ENCODE data around the gene ACAP3.

The ACAP3 gene

GRCh38 chr1:1314678-1315335 lies 7.1 kb upstream of the ACAP3 start:
- TF ChIP-seq CTCF (IDR thresholded peaks at IDR 0.05; ENCODE audit: low read depth, low read length): no peak
- H3K4me3 ChIP-seq (ENCODE audit: low read depth, low read length): no peak overlapping the region

DNA sequence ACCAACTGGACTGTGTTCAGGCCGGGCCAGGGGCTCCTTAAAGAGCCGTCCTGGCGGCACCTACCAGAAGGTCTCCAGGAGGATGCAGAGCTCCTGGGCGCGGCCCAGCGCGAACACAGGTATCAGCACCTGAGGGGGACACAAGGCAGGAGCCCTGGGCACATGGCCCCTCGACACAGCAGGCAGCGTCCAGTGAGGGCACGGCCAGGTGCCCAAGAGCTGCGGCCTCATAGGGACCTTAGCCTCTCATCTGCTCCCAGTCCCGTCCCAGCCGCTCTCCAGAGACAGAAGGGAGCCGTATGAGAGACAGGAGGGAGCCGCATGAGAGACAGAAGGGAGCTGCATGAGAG lies 6.5 kb upstream of the ACAP3 start:
- no peak for TF ChIP-seq CTCF (IDR thresholded peaks at IDR 0.05; ENCODE audit: low read depth, low read length)

GRCh38 chr1:1313500-1314236 lies 5.9 kb upstream of the ACAP3 start:
- no peak overlapping the region for H3K4me3 ChIP-seq (ENCODE audit: low read depth, low read length)
- no peak for TF ChIP-seq CTCF (IDR thresholded peaks at IDR 0.05; ENCODE audit: low read depth, low read length)

More for the DNA sequence above, 6.5 kb upstream of the ACAP3 start:
- H3K4me3 ChIP-seq (ENCODE audit: low read depth, low read length): no peak overlapping the region

DNA sequence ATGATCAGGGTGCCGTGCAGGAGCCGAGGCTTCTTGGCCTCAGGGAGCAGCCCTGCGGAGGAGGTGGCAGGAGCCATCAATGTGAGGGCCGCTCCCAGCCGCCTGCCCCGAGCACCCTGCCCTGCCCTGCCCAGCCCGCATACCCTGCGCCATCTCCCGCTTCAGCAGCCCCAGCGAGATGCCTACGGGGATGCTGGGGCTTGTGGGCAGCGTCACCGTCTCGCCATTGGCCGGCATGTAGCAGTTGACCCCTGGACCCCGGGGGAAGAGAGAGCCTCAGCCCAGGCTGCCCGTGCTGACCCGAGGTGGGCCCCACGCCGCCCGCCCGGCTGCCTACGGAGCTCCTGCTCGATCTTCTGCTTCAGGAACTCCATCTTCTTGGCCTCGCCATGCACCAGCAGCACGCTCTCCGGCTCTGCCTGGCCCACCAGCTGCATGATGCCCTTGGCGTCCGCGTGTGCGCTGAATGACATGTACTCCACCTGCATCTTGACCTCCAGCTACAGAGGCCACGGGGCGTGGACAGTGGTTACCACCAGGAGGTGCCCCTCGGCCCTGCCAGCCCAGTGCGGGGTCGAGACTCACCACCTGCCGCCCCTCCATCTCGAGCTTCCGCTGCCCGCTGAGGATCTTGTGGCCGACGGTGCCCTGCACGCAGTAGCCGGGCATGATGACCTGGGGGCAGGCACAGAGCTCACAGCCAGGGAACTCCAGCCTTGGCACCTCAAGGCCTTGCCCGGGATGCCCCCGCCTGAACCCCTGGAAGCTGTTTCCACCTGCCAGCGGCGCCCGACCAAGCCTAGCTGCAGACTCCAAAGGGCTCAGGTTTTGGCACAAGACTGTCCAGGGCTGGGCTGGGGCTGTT lies 5.0 kb upstream of the ACAP3 start:
- no peak for TF ChIP-seq CTCF (IDR thresholded peaks at IDR 0.05; ENCODE audit: low read depth, low read length)
- no peak overlapping the region for H3K4me3 ChIP-seq (ENCODE audit: low read depth, low read length)

- H3K4me3 ChIP-seq (ENCODE audit: low read depth, low read length): no peak overlapping the region
- TF ChIP-seq CTCF (IDR thresholded peaks at IDR 0.05; ENCODE audit: low read depth, low read length): no peak
Observed at GRCh38 chr1:1311107-1312104, 3.7 kb upstream of the ACAP3 start.

DNA sequence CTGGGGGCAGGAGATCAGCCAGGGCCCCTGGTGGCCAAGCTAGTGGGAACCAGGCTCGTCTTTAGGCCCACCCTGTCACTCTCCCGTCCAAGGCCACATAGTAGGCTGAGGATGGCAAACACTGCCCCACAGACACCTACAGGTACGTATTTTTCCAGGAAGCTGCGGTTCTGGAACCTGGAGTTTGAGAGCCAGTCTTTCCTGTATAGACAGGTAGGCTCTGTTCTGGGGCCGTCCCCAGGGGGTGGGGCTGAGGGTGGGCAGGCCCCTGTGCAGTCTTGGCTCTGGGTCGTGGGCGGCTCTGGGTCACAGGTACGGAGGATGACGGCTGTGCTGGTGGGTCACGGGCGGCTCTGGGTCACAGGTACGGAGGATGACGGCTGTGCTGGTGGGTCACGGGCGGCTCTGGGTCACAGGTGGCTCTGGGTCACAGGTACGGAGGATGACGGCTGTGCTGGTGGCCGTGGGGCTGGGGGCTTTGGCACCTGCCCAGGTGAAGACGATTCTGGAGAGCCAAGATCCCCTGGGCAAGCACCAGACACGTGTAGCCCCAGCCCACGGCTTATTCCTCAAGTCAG lies 2.8 kb upstream of the ACAP3 start:
- no peak for TF ChIP-seq CTCF (IDR thresholded peaks at IDR 0.05; ENCODE audit: low read depth, low read length)
- H3K4me3 ChIP-seq (ENCODE audit: low read depth, low read length): no peak overlapping the region
